ENCODE measurements around the gene COX18.

The COX18 gene

GRCh38 chr4:73069338-73070073 is at the start of gene COX18:
TSS of gene COX18 (minus strand) at chr4:73069716. CDS start at chr4:73069649, 67 bp downstream.
- peak; percentile 98 for DNase-seq

GRCh38 chr4:73109493-73109892 is 40.0 kb upstream of the COX18 start:
- no peak for DNase-seq

- no peak for DNase-seq
Measured at GRCh38 chr4:73104695-73105094, 35.2 kb upstream of the COX18 start.

DNA sequence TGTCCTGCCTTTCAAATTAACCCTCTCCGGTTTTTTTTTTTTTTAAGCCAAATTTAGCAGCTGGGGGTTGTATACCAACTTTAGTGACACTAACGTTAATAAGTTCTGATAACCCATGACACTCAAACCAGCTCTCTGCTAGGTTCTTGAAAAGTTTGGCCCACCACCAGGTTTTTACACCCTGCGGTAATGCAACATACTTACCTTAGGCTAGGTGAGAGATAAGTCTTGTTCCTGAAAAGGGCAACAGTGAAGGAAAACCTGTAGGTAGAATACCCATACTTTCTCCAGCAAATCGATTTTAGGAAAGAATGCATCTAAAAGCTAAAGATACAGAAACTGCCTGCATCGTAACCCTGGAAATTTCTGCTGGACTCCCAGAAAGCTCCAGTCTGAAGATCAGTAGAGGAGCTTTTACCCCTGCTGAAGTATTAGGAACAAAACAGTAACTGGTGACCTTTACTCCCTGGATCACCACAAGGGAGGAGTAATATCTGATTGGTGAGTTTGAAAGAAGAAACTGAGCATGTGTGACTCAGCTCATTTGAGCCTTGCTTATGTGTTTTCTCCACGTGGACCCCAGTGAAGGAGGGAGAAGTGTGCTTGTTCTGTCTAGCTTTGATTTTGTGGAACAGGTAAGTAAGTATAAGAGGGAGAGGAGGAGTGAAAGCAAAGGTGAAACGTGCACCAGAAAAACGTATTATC is 34.4 kb upstream of the COX18 start:
- DNase-seq = no peak

- DNase-seq = no peak
Measured at GRCh38 chr4:73099143-73099542, 29.6 kb upstream of the COX18 start.

DNA sequence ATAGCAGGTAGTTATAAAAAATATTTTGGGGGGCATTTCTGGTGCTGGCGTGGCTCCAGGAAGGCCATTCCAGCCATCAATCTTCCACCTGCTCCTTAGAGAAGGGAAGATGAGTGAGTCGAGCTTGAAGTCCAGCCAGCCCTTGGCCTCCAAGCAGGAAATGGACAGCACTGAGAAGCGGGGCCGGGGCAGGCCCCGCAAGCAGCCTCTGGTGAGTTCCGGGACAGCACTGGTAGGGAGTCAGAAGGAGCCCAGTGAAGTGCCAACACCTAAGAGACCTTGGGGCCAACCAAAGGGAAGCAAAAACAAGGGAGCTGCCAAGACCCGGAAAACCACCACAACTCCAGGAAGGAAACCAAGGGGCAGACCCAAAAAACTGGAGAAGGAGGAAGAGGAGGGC is 29.2 kb upstream of the COX18 start:
- no peak for DNase-seq

DNA sequence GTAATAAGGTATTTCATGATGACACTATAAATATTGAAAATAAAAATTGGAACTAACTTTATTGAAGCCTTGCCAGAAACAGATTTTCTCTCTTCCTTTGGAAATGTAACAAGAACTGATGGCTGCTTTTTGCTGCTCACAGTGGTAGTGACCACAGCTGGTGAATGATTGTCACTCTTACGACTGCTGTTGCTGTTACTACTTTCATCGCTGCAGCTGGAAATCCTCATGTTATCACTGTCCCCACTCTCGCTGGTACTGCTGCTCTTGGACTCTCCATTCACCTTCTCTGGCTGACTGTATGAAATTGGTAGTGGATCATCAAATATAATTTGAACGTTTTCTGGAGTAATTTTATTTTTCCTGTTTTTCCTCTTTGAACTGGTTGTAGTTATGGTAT is 28.5 kb upstream of the COX18 start:
- no peak for DNase-seq

DNA sequence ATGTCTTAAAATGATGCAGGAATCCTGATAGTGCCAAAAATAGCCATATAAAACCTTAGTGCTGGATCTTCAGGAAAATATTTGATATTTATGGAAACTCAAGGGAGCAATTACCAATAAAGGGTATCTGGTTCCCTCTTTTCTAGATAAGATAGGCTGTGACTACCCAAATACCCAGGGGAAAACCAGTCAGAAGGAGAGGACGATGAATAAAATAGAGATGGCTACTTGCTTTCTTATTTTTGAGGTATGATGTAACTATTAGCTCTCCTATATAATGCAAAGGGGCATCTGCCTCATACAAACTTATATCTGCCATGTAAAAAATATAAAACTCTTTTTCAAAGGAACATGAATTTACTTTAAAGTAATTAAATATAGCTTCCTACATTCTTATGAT is 23.4 kb upstream of the COX18 start:
- DNase-seq = no peak

DNA sequence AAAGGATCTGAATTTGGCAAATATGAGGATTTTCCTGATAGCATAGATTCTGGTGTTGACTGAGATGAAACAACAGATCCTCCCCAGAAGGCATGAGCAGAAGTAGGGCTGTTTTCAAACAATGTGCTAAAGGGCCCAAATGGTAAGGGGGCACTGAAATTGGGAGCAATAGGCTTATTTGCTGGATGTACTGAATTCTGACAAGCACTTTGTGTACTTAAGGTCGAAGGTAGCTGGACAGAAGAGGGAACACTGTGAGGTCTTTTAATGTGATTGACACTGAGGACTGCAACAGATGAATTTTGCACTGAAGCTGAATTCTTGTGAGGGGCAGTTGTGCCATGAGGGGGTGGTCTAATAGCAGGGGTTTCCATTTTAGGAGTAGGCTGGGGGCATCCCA is 21.2 kb upstream of the COX18 start:
- DNase-seq = no peak

DNA sequence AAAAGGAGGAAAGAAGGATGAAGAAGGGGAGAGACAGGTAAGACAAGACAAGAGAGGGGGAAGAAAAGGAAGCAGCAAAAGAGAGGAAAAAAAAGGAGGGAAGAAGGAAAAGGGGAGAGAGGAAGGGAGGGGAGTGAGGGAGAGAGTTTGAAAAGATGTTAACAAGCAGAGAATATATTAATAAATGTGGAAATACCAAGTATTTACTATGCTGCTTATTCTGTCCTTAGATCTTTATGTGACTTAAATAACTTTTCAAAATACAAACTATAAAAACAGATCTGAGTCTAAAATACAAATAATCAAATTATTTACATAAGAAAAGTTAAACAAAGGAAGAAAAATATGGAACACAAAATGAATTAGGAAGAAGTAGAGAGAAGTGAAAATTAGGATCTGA is 18.4 kb upstream of the COX18 start:
- DNase-seq = no peak

DNA sequence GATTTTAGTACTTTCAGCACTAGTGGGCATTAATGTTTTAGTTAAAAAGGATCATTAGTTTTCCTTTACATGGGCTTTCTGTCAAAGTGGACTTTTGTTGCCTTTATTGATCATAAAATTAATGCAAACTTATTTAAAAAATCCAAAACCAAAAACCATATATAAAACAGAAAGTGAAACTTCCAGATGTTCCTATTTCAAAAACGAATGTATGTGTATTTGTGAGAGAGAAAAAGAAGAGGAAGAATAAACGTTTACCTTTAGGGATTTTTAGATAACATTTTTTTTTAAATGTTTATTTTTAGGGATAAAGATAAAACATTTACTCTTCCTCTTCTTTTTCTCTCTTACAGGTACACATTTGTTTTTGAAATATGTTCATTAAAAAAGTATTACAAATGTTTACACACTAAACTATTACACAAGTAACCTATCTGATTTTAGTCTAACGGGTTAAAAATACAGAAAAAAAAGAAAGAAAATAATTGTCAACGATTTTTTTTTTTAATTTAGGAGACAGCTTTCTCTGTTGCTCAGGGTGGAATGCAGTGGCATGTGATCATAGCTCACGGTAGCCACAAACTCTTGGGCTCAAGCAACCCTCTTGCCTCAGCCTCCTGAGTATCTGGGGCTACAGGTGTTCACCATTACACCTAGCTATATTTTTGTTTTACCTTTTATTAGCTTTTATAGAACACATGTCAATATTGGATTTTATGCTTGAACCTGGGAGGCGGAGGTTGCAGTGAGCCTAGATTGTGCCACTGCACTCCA is 16.8 kb upstream of the COX18 start:
- DNase-seq = no peak

DNA sequence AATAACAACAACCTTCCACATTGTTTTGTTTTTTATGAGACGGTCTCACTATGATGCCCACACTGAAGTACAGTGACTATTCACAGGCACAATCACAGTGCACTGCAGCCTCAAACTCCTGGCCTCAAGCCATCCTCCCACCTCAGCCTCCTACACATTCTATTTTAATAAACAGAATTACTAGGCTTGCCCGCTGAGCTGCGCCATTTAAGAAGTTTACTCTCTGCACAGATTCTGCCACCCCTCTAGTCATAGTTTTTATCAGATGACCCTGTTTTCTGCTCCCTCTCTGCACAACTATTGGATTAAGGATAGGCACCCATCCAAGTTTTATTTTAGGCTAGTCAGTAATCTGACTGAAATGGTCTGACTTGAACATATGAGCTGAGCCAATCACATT is 11.3 kb upstream of the COX18 start:
- DNase-seq = no peak

DNA sequence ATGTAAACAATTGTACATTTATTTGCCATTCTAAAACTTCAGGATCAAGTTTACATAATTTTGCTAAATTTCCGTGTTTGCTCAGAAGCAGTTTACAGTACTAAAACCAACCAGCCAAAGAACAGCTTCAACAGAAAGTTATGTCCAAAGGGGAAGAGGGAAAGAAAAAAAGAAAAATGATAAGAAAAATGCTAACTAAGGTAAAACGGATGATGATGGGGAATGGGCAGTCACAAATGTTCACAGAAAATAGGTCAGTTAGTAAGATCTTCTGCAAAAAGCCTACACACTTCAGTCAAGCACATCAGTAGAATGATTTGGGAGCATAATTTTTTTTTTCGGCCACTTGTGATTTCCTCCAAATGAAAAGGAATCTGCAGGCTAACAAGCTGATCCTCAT is 6.3 kb upstream of the COX18 start:
- DNase-seq = no peak

GRCh38 chr4:73070074-73070390 is 516 bp upstream of the COX18 start:
- no peak for DNase-seq

- peak; percentile 58 for DNase-seq
Measured at GRCh38 chr4:73068491-73069337, 802 bp downstream of the COX18 start.

- peak; percentile 78 for DNase-seq
Measured at GRCh38 chr4:73067971-73068394, 1.5 kb downstream of the COX18 start.

- DNase-seq = peak; percentile 58
Measured at GRCh38 chr4:73066928-73067327, 2.6 kb downstream of the COX18 start.

DNA sequence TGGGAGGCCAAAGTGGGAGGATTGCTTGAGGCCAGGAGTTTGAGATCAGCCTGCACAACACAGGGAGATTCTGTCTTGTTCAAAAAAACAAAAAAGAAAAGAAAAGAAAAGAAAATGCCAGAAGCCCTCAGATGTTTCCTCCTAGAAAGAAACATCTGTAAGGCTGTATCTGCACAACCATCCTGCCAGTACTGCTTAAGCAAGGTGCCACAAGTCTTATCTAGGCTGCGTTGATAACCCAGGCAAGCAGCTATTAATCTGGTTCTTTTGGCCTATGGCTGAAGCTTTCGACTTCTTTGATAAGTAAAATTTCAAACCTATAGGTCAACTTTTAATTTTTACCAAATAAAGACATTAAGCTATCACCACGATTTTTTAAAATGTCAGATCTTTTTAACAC is 3.1 kb downstream of the COX18 start:
- DNase-seq = no peak

GRCh38 chr4:73064536-73064935 is 5.0 kb downstream of the COX18 start:
- no peak for DNase-seq

- peak; percentile 35 for DNase-seq
Measured at GRCh38 chr4:73055241-73055897, 14.1 kb downstream of the COX18 start.

DNA sequence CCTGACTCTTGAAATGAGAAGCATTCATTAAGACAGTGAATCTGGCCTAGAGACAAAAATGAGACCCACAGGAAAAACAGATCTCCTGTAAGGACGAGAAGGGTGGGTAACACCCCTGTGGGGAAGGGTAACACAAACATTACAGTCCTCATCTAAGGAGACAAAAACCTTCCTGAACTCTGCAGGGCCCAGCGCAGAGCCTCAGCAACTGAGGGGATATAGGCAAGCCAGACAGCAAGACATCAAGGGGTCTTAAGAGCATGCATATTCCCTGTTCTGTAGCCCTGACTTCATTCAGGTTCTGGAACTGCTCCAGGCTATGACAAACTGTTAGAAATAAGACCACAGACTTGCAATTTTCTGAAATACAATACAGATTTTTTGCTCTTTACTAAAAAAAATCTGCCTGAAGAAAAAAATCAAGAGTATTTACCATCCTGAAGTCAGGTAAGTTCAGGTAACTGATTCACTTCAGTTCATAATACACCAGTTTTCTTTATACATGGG is 15.5 kb downstream of the COX18 start:
- no peak for DNase-seq

DNA sequence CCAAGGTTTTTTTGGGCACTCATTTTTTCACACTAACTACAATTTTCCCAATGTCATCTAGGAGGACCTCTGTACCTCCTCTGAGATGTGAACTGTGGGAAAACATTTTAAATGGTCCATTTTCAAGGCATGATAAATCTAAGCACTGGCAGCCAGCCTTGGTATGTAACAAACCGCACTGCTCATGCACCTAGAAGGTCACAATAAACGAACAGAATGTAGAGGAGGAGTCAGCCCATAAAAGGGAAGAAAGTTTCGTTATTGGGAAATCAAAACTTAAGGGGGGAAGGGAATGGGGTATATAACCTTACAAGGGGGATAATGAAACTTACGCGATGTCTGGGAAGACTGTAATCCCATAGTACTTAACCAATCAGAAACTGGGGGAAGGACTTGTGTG is 16.4 kb downstream of the COX18 start:
- no peak for DNase-seq
